Fibroblast of skin of left quadriceps (primary cell): ENCODE results near the gene RAD17.
"Not testable (repeated sequence)": the region's sequence is repeated elsewhere in the genome, so short reads cannot be mapped to it uniquely, and the experiment has no call there.

ENCODE experiments used
- DNase-seq, 2 experiments: peaks; one replicate each; pipeline ENCODE4 v3.0.0-alpha.2; 2013; ENCODE audit warnings: low read depth in 2 of 2

The RAD17 gene

GRCh38 chr5:69374911-69375446 lies 5.4 kb downstream of the RAD17 start:
- DNase-seq: no peak

- DNase-seq: no peak
Observed at GRCh38 chr5:69378376-69378775, 8.8 kb downstream of the RAD17 start.

GRCh38 chr5:69404659-69405330 lies 35.2 kb downstream of the RAD17 start:
- no peak for DNase-seq

- DNase-seq: no peak
Observed at GRCh38 chr5:69414885-69415583, 45.4 kb downstream of the RAD17 start, which contains the start of gene MARVELD2. Gene MARVELD2, plus strand, starts transcription at chr5:69415116. Its CDS starts 4,270 bp downstream, at chr5:69419386.

GRCh38 chr5:69415584-69415958 lies 46.0 kb downstream of the RAD17 start:
- DNase-seq: no peak

- no peak for DNase-seq
Observed at GRCh38 chr5:69416180-69416579, 46.6 kb downstream of the RAD17 start.

- DNase-seq: no peak
Observed at GRCh38 chr5:69416699-69417098, 47.1 kb downstream of the RAD17 start.

GRCh38 chr5:69418554-69418953 lies 48.9 kb downstream of the RAD17 start:
- DNase-seq: no peak

GRCh38 chr5:69431424-69432303 lies 62.0 kb downstream of the RAD17 start:
- no peak for DNase-seq

- no peak for DNase-seq
Observed at GRCh38 chr5:69432412-69433206, 63.0 kb downstream of the RAD17 start.

GRCh38 chr5:69435276-69435884 lies 65.8 kb downstream of the RAD17 start:
- DNase-seq: not testable (repeated sequence)

- no peak for DNase-seq
Observed at GRCh38 chr5:69444127-69444754, 74.6 kb downstream of the RAD17 start.

- DNase-seq: no peak
Observed at GRCh38 chr5:69449511-69449910, 79.9 kb downstream of the RAD17 start.

- peak; percentile 25 to 27 for DNase-seq
Observed at GRCh38 chr5:69450116-69450515, 80.5 kb downstream of the RAD17 start.

- not testable (repeated sequence) for DNase-seq
Observed at GRCh38 chr5:69450527-69450926, 80.9 kb downstream of the RAD17 start.

GRCh38 chr5:69451941-69452647 lies 82.5 kb downstream of the RAD17 start:
- DNase-seq: no peak

GRCh38 chr5:69453487-69453886 lies 83.9 kb downstream of the RAD17 start:
- DNase-seq: not testable (repeated sequence)

GRCh38 chr5:69454460-69455249 lies 85.0 kb downstream of the RAD17 start:
- no peak for DNase-seq
